SHP77 treated with DMSO at 0.1 percent for 48 hours (cell line): ENCODE data around the gene FAM72C.
"Not testable (repeated sequence)": the region's sequence is repeated elsewhere in the genome, so short reads cannot be mapped to it uniquely, and the experiment has no call there.

Source experiments
- DNase-seq: peaks from one replicate; lab custom pipeline; 2025; lab: John Stamatoyannopoulos, UW

FAM72C gene

GRCh38 chr1:143984721-143985473 lies 13.1 kb upstream of the FAM72C start:
- not testable (repeated sequence) for DNase-seq

DNA sequence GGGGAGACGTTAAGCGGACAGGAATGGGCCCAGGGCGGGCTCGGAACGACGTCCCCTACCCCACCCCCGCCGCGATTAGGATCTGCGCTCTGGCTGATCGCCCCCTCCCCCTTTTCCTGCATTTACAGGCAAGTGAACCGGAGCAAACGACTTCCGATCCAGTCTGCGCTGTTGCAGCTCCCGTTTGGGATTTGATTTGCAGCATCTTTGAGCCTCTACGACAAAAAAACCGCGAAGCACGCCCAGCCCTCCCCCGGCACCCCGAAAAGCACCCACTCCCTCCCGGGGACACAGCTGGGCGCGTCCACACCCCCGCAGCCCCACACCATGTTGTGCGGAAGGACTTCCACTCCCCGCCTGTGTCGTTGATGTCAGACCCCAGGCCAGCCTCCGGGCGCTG lies 2.6 kb upstream of the FAM72C start:
- not testable (repeated sequence) for DNase-seq

- not testable (repeated sequence) for DNase-seq
These were observed 2.2 kb upstream of the FAM72C start for GRCh38 chr1:143973876-143974414.

GRCh38 chr1:143972753-143973326 lies 1.1 kb upstream of the FAM72C start:
- not testable (repeated sequence) for DNase-seq

- not testable (repeated sequence) for DNase-seq
These were observed 5.9 kb downstream of the FAM72C start for GRCh38 chr1:143965860-143966259.

DNA sequence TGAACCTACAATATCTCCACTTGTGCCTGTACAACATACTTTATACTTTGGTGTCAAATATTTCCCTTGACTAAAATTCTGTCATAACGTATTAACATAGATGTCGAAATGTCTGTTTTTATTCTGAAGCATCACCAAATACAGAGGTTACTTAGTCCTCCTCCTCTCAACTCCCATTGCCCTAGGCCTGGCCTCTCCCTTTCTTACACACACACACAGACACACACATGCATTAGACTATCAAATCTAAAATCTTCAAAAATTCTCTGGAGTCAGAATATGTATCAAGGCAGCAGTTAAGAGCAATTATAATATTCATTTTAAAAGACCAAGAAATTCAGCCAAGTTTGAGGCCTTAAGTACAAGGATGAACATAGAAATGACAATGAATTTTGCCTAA lies 7.5 kb downstream of the FAM72C start:
- DNase-seq: not testable (repeated sequence)

- DNase-seq: not testable (repeated sequence)
These were observed 15.9 kb downstream of the FAM72C start for GRCh38 chr1:143955930-143956329.

- not testable (repeated sequence) for DNase-seq
These were observed 18.9 kb downstream of the FAM72C start for GRCh38 chr1:143952913-143953312.

- not testable (repeated sequence) for DNase-seq
These were observed 20.0 kb downstream of the FAM72C start for GRCh38 chr1:143951485-143952391.

GRCh38 chr1:143947749-143948148 lies 24.0 kb downstream of the FAM72C start:
- not testable (repeated sequence) for DNase-seq

DNA sequence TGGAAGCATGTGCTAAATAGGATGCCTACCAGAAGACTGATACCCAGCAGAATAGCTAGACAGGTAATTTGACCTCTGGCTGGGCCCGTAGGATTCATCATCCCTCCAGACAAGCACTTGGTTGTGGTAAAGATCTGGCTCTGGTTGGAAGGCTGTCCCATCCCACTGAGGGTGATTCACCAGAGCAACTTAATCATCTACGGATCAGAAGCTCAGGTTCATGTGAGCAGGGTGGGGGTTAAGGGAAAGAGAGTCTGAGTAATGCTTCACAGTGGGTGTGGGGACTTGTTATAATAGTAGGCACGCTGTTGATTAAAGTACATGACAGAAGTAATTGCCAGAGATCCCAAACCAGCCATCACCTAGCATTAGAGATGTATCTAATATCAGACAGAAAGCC lies 26.5 kb downstream of the FAM72C start:
- not testable (repeated sequence) for DNase-seq

GRCh38 chr1:143944576-143945240 lies 27.1 kb downstream of the FAM72C start:
- DNase-seq: not testable (repeated sequence)

DNA sequence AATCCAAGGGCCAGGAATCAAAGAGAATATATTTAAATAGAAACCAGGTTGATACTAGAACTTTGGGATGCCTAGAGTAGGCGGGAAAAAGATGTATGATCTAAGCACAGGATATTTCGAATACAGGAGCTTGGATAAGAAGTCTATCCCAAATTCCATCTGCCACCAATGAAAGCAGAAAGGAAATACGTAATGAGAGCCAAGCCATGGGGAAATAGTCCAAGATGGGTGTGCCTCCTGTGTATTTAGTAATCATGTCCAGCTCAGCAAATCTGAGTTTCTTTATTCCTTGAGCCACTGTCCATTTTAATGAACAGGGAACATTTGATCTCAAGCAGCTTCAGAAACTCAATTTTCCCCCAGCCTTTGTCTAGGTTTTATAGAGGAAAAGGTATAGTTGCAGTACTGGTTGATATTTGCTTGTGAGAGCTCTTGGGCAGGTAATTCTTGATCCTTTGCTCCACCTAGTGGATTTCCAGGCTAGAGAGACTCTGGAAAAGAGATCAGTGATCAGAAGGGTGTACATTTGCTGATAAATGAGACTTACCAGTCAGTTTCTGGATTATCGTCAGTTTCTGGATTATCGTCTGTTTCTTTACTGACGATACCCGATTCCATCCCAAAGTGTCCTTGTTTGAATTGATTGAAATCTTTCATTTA lies 28.3 kb downstream of the FAM72C start:
- DNase-seq: not testable (repeated sequence)

DNA sequence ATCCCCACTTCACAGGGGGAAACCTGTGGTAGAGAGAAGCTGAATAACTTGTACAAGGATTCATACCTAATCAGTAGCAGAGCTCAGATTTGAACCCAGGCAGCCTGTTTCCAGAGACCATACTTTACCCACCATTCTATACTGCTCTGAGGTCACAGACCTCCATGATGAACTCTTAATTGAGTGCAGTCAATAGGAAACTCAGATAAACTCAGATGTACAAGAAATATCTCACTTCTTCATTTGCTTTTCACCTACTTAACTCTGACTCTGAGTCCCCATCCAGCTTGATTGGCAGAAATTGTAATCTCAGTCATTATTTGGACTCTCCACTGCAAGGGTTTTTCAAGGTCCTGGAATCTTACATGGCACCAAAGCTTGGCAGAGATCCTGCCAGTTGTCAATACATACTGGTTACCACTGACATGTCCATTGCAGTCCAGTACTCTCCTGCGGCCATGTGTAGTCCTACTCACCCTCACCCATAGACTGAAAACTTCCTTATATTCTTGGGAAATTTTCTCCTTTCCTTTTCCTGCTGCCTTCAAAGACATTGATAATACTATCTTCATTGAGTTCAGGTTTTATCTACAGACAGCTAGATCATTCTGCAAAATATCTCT lies 29.4 kb downstream of the FAM72C start:
- DNase-seq: not testable (repeated sequence)

DNA sequence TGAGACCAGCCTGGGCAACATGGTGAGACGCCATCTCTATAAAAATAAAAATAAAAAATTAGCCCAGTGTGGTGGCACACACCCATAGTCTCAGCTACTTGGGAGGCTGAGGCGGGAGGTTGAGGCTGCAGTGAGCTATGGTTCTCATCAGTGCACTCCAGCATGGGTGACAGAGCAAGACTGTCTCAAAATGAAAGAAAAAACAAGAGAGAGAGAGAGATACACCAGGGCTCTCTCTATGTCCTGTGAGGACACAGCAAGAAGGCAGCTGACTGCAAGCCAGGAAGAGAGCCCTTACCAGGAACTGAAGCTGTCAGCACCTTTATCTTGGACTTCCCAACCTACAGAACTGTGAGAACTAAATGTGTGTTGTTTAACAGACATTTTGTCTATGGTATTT lies 32.1 kb downstream of the FAM72C start:
- not testable (repeated sequence) for DNase-seq

- not testable (repeated sequence) for DNase-seq
These were observed 32.9 kb downstream of the FAM72C start for GRCh38 chr1:143938922-143939321.

- peak; percentile 35 for DNase-seq
These were observed 35.2 kb downstream of the FAM72C start for GRCh38 chr1:143936457-143937115.

- not testable (repeated sequence) for DNase-seq
These were observed 52.7 kb downstream of the FAM72C start for GRCh38 chr1:143919127-143919526.

DNA sequence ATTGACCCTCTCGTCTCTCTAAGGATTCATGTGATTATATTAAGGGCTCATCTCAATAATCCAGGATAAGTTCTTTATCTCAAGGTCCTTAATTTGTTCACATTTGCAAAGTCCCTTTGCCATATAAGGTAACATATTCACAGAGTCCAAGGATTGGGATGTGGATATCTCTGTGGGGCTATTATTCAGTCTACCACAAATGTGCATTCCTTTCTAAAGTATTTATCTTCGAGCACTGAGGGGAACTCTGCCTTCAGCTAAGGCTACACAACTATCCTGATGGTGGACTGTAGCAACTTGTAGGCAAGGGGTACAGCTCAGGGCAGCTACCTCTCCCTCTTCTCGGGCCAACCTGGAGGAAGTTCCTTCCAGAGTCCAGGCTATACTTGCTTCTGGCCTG lies 53.2 kb downstream of the FAM72C start:
- DNase-seq: not testable (repeated sequence)

GRCh38 chr1:143913705-143914104 lies 58.1 kb downstream of the FAM72C start:
- DNase-seq: not testable (repeated sequence)
